Non-pigmented ciliary epithelial cell (primary cell): ENCODE results near the gene UGT1A6.
"Not testable (repeated sequence)": the region's sequence is repeated elsewhere in the genome, so short reads cannot be mapped to it uniquely, and the experiment has no call there.

Experiments used
- DNase-seq: peaks from one replicate; pipeline ENCODE4 v3.0.0-alpha.2; 2010; ENCODE audit warnings: low read depth

The UGT1A6 gene

DNA sequence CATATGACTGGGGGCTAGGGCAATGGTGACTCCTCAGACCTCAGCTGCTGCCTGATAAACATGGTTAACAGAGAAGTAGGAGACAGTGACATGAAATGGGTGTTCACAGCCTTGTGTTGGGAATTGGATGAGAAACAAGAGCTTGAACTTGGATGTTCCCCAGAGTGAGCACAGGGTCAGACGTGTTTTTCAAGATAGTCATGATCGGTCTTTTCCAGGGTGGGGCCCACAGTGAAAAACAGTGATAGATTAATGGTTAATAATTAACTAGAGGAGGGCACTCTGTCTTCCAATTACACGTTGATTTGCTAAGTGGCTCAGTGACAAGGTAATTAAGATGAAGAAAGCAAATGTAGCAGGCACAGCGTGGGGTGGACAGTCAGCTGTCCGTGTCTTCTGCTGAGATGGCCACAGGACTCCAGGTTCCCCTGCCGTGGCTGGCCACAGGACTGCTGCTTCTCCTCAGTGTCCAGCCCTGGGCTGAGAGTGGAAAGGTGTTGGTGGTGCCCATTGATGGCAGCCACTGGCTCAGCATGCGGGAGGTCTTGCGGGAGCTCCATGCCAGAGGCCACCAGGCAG lies 36.1 kb downstream of the UGT1A6 start, which contains the start of gene UGT1A3:
TSS of gene UGT1A3 (plus strand) at position 320 of the 579 bp plus-strand sequence. CDS start at position 405, 85 bp downstream.
- DNase-seq = no peak

- not testable (repeated sequence) for DNase-seq
Observed at GRCh38 chr2:233736868-233737653, 44.4 kb downstream of the UGT1A6 start.

- no peak for DNase-seq
Observed at GRCh38 chr2:233740870-233741269, 48.2 kb downstream of the UGT1A6 start.

DNA sequence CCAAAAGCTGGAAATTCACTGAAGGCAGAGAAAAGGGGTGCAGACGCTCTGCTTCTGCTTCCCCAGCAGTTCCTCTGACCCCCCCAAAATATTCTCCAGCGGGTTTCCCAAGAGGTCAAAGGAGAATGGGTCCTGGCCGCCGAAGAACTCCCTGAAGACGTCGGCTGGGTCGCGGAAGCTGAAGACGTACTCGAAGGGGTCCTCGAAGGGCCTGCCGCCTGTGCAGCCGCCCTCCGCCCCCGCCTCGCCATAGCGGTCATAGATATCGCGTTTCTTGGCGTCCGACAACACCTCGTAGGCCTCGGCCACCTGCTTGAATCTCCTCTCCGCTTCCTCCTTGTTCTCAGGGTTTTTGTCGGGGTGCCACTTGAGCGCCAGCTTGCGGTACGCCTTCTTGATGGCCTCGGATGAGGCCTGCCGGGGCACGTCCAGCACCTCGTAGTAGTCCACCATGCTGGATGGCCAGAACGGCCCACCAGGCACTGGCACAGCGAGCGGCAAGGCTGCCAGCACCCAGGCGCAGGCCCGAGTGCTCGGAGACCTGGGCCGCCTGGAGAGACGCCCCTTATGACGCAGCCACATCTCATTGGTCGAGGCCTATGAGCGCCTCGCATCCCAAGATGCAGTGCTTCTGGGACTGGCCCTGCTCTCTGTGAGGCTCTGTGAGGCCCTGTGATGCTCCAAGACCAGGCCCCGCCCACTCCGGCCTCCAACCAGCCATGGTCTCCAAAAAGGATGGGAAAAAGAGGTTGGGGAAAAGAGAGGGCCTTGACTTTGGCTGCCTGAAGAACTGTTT lies 51.0 kb downstream of the UGT1A6 start:
- DNase-seq = no peak

- no peak for DNase-seq
Observed at GRCh38 chr2:233745073-233745755, 52.5 kb downstream of the UGT1A6 start.

DNA sequence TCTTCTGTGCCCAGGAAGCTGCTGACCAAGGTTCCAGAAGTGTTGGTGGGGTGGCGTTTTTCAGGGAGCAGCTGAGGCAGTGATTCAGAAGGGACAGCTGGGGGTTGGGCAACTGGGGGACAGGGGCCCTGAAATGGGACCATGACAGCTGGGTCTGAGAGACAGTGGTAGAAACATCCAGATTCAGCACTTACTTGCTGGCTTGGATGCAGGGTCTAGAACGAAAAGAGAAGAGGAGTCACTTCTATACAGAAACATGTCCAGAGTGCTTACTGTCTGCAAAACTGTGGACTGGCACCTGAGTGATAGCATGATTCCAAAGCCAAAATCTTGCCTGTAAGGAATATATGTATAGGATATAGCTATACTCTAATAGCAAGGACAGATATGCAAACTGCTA lies 53.1 kb downstream of the UGT1A6 start:
- DNase-seq = not testable (repeated sequence)

GRCh38 chr2:233746475-233747282 lies 54.0 kb downstream of the UGT1A6 start:
- no peak for DNase-seq

GRCh38 chr2:233747283-233747544 lies 54.5 kb downstream of the UGT1A6 start:
- DNase-seq = no peak

DNA sequence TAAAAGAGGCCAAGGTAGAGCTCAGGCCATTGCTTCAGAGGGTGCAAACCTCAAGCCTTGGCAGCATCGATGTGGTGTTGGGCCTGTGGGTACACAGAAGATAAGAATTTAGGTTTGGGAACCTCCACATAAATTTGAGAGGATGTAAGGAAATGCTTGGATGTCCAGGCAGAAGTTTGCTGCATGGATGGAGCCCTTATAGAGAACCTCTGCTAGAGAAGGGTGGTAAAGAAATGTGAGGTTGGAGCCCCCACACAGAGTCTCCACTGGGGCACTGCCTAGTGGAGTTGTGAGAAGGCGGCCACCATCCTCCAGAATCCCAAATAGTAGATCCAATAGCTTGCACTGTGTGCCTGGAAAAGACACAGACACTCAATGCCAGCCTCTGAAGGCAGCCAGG lies 58.0 kb downstream of the UGT1A6 start:
- not testable (repeated sequence) for DNase-seq

DNA sequence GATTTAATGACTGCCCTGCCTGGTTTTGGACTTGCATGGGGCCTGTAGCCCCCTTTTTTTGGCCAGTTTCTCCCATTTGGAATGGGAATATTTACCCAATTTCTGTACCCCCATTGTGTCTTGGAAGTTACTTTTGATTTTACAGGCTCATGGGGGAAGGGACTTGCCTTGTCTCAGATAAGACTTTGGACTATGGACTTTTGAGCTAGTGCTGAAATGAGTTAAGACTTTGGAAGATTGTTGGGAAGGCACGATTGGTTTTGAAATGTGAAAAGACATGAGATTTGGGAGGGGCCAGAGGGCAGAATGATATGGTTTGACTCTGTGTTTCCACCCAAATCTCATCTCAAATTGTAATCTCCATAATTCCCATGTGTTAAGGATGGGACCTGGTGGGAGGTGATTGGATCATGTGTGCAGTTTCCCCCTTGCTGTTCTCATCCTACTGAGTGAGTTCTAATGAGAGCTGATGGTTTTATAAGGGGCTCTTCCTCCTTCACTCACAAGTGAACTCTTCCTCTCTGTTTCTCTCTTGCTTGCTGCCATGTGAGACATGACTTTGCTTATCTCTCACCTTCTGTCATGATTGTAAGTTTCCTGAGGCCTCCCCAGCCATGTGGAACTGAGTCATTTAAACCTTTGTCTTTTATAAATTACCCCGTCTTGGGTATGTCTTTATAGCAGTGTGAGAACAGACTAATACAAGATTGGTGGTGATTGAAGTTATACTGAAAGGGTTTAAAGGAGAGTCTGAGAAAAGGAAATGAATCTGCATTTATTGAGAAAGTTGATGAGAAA lies 58.7 kb downstream of the UGT1A6 start:
- DNase-seq = not testable (repeated sequence)

- DNase-seq = no peak
Observed at GRCh38 chr2:233754872-233755611, 62.4 kb downstream of the UGT1A6 start.

GRCh38 chr2:233756429-233757081 lies 63.9 kb downstream of the UGT1A6 start:
- DNase-seq = no peak

DNA sequence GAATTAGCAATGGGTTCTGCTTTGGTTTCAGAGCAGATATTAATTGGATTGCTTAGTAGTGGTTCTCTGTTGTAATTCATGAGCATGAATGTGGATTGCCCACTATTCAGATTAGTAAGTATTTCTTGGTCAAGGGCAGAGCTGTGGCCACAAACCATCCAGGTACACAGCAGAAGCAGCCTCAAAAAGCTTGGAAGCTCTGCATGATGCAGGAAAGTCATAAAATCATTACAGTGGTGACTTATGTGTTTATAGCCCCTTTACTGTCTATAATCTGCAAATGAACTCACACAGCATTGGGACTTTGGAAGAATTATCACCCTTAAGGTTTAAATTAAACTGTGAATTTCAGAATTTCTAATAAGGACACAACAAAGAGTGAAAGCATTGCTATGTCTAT lies 65.5 kb downstream of the UGT1A6 start:
- no peak for DNase-seq

DNA sequence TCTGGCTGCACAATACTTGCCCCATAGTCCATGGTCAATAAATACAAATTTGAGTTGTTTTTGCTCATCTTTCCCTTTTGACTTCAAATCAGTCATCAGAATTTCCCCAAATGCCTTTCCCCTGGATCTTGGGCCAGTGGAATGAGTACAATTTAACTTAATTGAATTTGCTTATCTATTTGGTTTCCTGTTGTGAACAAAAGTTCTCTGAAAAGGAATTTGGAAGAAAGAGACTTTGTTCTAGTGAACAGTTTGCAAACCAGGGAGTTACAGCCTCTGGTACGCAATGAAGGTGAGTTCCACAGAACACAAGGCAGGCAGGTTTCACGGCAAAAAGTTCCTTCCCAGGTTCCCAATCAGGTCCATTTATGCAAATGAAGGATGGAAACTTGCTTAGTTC lies 66.2 kb downstream of the UGT1A6 start:
- DNase-seq = no peak

- no peak for DNase-seq
Observed at GRCh38 chr2:233760043-233760442, 67.4 kb downstream of the UGT1A6 start, which contains the start of gene UGT1A1. TSS of gene UGT1A1 (plus strand) at chr2:233760270. CDS start at chr2:233760288, 18 bp downstream.

- no peak for DNase-seq
Observed at GRCh38 chr2:233761040-233761769, 68.5 kb downstream of the UGT1A6 start.

GRCh38 chr2:233764264-233764663 lies 71.6 kb downstream of the UGT1A6 start:
- peak; percentile 41 for DNase-seq

DNA sequence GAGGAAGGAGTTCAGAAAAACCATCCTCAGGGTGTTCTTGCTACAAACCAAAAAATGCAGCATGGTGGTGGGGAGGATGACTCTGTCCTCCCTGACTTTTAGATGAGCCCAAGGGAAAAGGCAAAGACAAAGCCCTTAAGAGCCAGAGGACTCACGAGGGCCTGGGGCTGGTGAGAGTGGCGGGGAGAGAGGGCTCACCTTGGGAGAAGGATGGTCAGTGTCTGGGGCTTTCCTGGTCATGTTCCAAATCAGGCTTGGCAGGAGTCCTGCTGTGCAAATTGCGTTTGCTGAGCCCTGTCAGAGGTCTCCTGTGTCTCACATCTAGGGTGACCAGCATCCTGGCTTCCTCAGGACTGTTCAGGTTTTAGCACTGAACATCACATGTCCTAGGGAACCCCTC lies 72.1 kb downstream of the UGT1A6 start:
- DNase-seq = no peak

GRCh38 chr2:233766416-233766815 lies 73.7 kb downstream of the UGT1A6 start:
- DNase-seq = no peak
